ENCODE results near the gene ATRX. TPM values are rescaled to one million over a fixed set of nuclear protein-coding genes. Genes with fewer than 3 reads are reported as not detected.

ATRX gene
- 82.1 and 101 TPM in 2 replicates for total RNA-seq

GRCh38 chrX:77785486-77786364 is at the start of gene ATRX:
ATRX (minus strand) TSS chrX:77786216; CDS start chrX:77786001, 215 bp downstream.

Other genes with a start within 250 kb of the ATRX start
- gene MAGT1, start 109.2 kb upstream of the ATRX start, total RNA-seq: 168 and 197 TPM in 2 replicates
- gene COX7B, start 113.3 kb upstream of the ATRX start, total RNA-seq: 384 and 483 TPM in 2 replicates
- 10.8 and 17.8 TPM in 2 replicates for gene ATP7A, start 124.5 kb upstream of the ATRX start, total RNA-seq
- gene PGAM4, start 183.4 kb upstream of the ATRX start, total RNA-seq: not detected in 2 replicates

Data from endothelial cell of coronary artery (primary cell).